IPS-15b (cell line): ENCODE measurements around the gene YWHAQ.

ENCODE experiments used
- H3K27me3 ChIP-seq: one replicate; pipeline ENCODE4 v1.6.1; 2013; ENCODE audit warnings: low read length; ENCODE audit not compliant: control insufficient read depth, insufficient read depth
- H3K36me3 ChIP-seq: one replicate; pipeline ENCODE4 v1.6.1; 2013; ENCODE audit warnings: low read length; ENCODE audit not compliant: control insufficient read depth, insufficient read depth
- H3K4me1 ChIP-seq: one replicate; pipeline ENCODE4 v1.6.1; 2013; ENCODE audit warnings: mild to moderate bottlenecking, low read length; ENCODE audit not compliant: control insufficient read depth, insufficient read depth
- H3K4me3 ChIP-seq: one replicate; pipeline ENCODE4 v1.5.1; 2013; ENCODE audit warnings: low read depth, low read length
- H3K9ac ChIP-seq: one replicate; pipeline ENCODE4 v1.6.1; 2013; ENCODE audit warnings: low read depth, mild to moderate bottlenecking, low read length
- H3K9me3 ChIP-seq: one replicate; pipeline ENCODE4 v1.6.1; 2013; ENCODE audit warnings: mild to moderate bottlenecking, low read length; ENCODE audit not compliant: control insufficient read depth, insufficient read depth

The YWHAQ gene

GRCh38 chr2:9653485-9654271, 22.9 kb upstream of the YWHAQ start:
- H3K36me3 ChIP-seq: no peaks in the 10 kb centered on the region
- no peaks in the 10 kb centered on the region for H3K9me3 ChIP-seq
- H3K4me3 ChIP-seq: no peak overlapping the region
- no peaks in the 10 kb centered on the region for H3K27me3 ChIP-seq
- H3K4me1 ChIP-seq: no peaks in the 10 kb centered on the region
- no peak overlapping the region for H3K9ac ChIP-seq

GRCh38 chr2:9652898-9653479, 22.2 kb upstream of the YWHAQ start:
- H3K9me3 ChIP-seq: no peaks in the 10 kb centered on the region
- no peaks in the 10 kb centered on the region for H3K4me1 ChIP-seq
- no peaks in the 10 kb centered on the region for H3K36me3 ChIP-seq
- H3K9ac ChIP-seq: no peak overlapping the region
- H3K4me3 ChIP-seq: no peak overlapping the region
- no peaks in the 10 kb centered on the region for H3K27me3 ChIP-seq

GRCh38 chr2:9652267-9652666, 21.5 kb upstream of the YWHAQ start:
- Histone ChIP-seq H3K4me3 (no peak overlapping the region), H3K4me1 (no peaks in the 10 kb centered on the region), H3K9ac (no peak overlapping the region), H3K9me3 (no peaks in the 10 kb centered on the region), H3K27me3 (no peaks in the 10 kb centered on the region), H3K36me3 (no peaks in the 10 kb centered on the region)

- Histone ChIP-seq H3K4me3 (no peak overlapping the region), H3K4me1 (no peaks in the 10 kb centered on the region), H3K9ac (no peak overlapping the region)
These were observed 19.5 kb upstream of the YWHAQ start for GRCh38 chr2:9650119-9650821.

GRCh38 chr2:9649261-9649660, 18.5 kb upstream of the YWHAQ start:
- no peaks in the 10 kb centered on the region for H3K36me3 ChIP-seq
- H3K4me1 ChIP-seq: no peaks in the 10 kb centered on the region
- H3K9ac ChIP-seq: no peak overlapping the region
- H3K9me3 ChIP-seq: no peaks in the 10 kb centered on the region
- no peak overlapping the region for H3K4me3 ChIP-seq
- H3K27me3 ChIP-seq: no peaks in the 10 kb centered on the region

More at GRCh38 chr2:9650119-9650821, 19.5 kb upstream of the YWHAQ start:
- no peaks in the 10 kb centered on the region for H3K27me3 ChIP-seq
- H3K9me3 ChIP-seq: no peaks in the 10 kb centered on the region
- no peaks in the 10 kb centered on the region for H3K36me3 ChIP-seq

- Histone ChIP-seq H3K4me3 (no peak overlapping the region), H3K27me3 (no peaks in the 10 kb centered on the region), H3K4me1 (no peaks in the 10 kb centered on the region), H3K9ac (no peak overlapping the region), H3K9me3 (no peaks in the 10 kb centered on the region), H3K36me3 (no peaks in the 10 kb centered on the region)
These were observed 18.0 kb upstream of the YWHAQ start for GRCh38 chr2:9648821-9649220.

GRCh38 chr2:9647884-9648283, 17.1 kb upstream of the YWHAQ start:
- Histone ChIP-seq H3K36me3 (no peaks in the 10 kb centered on the region), H3K9ac (no peak overlapping the region), H3K9me3 (no peaks in the 10 kb centered on the region), H3K4me3 (no peak overlapping the region), H3K4me1 (no peaks in the 10 kb centered on the region), H3K27me3 (no peaks in the 10 kb centered on the region)

GRCh38 chr2:9646196-9647030, 15.6 kb upstream of the YWHAQ start:
- Histone ChIP-seq H3K36me3 (no peaks in the 10 kb centered on the region), H3K9ac (no peak overlapping the region), H3K4me3 (no peak overlapping the region), H3K27me3 (no peaks in the 10 kb centered on the region), H3K9me3 (no peaks in the 10 kb centered on the region), H3K4me1 (no peaks in the 10 kb centered on the region)

- Histone ChIP-seq H3K9ac (no peak overlapping the region), H3K4me3 (no peak overlapping the region), H3K9me3 (no peaks in the 10 kb centered on the region), H3K36me3 (no peaks in the 10 kb centered on the region), H3K27me3 (no peaks in the 10 kb centered on the region), H3K4me1 (no peaks in the 10 kb centered on the region)
These were observed 13.8 kb upstream of the YWHAQ start for GRCh38 chr2:9644603-9645002.

- H3K9ac ChIP-seq: no peak overlapping the region
- H3K36me3 ChIP-seq: no peaks in the 10 kb centered on the region
- H3K4me3 ChIP-seq: no peak overlapping the region
- H3K4me1 ChIP-seq: no peaks in the 10 kb centered on the region
- H3K9me3 ChIP-seq: no peaks in the 10 kb centered on the region
- no peaks in the 10 kb centered on the region for H3K27me3 ChIP-seq
These were observed 13.2 kb upstream of the YWHAQ start for GRCh38 chr2:9644021-9644420.

- H3K9ac ChIP-seq: no peak overlapping the region
- H3K4me3 ChIP-seq: no peak overlapping the region
- H3K4me1 ChIP-seq: no peaks in the 10 kb centered on the region
- no peaks in the 10 kb centered on the region for H3K9me3 ChIP-seq
- H3K36me3 ChIP-seq: no peaks in the 10 kb centered on the region
- no peaks in the 10 kb centered on the region for H3K27me3 ChIP-seq
These were observed 10.8 kb upstream of the YWHAQ start for GRCh38 chr2:9641641-9642040.
